ENCODE measurements around the gene DIAPH2.

DNA sequence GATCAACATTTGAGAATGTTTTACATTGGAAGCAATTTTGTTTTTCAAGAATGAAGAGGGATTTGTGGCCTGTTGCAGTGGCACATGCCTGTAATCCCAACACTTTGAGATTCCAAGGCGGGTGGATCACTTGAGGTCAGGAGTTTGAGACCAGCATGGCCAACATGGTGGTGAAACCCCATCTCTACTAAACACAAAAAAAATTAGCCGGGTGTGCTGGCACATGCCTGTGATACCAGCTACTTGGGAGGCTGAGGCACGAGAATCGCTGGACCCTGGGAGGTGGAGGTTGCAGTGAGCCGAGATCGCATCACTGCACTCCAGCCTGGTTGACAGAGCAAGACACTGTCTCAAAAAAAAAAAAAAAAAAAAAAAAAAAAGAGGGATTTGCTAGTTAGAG is 326.9 kb downstream of the DIAPH2 start:
- no peak for TF ChIP-seq SMC3 (IDR thresholded peaks at IDR 0.05; ENCODE audit: low read length)
- TF ChIP-seq ZBTB14 (CRISPR knock-in tag; IDR thresholded peaks at IDR 0.05), result no peak
- TF ChIP-seq SP1 (IDR thresholded peaks at IDR 0.05), result no peak
- no peak for TF ChIP-seq SP1 (CRISPR knock-in tag; IDR thresholded peaks at IDR 0.05)
- no peak for TF ChIP-seq ZNF180 (CRISPR knock-in tag; IDR thresholded peaks at IDR 0.05; ENCODE audit: borderline replicate concordance, low read depth)
- TF ChIP-seq, protein P1, sequence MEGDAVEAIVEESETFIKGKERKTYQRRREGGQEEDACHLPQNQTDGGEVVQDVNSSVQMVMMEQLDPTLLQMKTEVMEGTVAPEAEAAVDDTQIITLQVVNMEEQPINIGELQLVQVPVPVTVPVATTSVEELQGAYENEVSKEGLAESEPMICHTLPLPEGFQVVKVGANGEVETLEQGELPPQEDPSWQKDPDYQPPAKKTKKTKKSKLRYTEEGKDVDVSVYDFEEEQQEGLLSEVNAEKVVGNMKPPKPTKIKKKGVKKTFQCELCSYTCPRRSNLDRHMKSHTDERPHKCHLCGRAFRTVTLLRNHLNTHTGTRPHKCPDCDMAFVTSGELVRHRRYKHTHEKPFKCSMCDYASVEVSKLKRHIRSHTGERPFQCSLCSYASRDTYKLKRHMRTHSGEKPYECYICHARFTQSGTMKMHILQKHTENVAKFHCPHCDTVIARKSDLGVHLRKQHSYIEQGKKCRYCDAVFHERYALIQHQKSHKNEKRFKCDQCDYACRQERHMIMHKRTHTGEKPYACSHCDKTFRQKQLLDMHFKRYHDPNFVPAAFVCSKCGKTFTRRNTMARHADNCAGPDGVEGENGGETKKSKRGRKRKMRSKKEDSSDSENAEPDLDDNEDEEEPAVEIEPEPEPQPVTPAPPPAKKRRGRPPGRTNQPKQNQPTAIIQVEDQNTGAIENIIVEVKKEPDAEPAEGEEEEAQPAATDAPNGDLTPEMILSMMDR (CRISPR knock-in tag; IDR thresholded peaks at IDR 0.05), result no peak

Data from HepG2 (cell line).